GM21619 (cell line): Measurements from ENCODE around the gene SIPA1L3.

Source experiments
- ATAC-seq: cut with Tn5 transposase; IDR thresholded peaks from one replicate; pipeline ENCODE4 v1.9.1; 2021; ENCODE audit not compliant: unreplicated experiment

Gene SIPA1L3

DNA sequence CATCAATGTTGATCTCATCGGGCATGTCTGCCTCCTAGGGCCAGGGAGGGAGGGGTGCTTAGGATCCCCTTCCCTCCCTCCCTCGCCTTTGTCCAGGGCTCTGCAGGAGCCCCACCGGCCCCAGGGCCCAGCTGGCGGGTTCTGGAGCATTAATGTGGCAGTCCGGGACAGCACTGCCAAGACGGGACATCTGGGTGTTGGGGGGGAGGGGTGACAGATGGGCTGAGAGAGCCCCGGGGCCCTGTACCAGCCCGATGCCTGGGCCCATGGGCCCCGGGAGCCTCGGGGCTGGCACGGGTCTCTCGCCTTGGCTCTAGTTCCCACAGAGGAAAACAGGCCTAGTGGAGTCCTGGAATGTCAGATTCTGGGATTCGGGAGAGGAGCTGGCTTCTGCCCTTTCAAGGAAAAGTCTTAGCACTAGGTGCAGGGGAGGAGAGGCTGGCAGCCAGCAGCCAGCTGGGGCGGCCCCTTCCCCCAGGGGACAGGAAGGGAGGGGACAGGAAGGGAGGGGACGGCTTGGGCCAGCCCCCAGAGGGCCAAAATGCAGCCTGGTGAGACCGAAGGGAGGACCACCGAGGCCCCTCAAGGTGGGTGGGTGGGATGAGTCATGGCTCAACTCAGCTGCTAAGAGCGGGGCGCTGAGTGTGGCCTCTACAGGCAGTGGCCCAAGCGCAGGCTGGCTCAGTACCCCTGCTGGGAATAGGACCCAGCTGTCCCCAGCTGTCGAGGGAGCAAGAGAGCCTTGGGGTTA, 346.1 kb downstream of the SIPA1L3 start:
- ATAC-seq = no peak

DNA sequence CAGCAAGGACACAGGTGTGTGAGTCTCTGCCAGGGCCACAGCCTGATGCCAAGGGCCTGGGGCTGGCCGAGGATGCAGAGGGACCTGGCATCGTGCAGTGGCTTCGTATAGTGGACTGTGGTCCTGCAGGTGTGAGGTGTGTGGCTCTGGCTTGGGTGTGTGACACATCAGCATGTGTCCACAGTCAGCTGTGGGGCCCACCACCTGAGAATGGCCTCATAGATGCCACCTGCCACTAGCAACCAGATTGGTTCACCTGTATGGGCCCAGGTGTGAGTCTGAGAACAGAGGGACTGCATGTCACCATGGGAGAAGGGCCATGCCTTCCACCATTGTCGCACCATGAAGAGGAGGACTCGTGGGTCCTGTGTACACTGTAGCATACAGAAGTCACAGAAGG, 346.8 kb downstream of the SIPA1L3 start:
- ATAC-seq = no peak

DNA sequence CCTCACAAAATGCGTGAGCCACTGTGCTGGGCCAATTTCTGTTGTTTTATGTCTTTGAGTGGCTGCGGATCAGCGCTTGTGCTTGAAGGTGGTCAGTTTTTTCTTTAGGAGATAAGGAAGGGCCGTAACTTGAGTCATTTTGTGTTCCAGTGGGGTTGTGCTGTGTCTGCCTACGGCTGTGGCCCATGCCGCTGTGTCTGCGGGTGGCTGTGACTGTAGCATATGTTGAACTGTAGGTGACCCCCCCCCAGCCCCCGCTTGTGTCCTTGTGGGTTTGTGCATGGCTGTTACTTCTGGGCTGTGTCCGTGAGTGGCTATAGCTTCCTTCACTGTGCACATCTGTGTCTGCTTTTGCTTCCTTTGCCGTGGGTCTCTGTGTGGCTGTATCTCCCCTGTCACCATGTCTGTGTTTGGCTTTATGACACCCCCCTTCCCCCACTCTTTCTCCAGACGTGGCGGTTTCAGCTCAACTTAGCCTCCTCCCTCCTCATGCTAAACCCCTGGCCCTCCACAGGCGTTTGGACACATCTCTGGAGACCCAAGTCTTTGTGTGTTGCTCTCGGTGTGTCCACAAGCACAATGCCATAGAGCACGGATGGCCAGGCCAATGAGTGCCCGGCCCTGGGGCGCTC, 348.5 kb downstream of the SIPA1L3 start:
- ATAC-seq = no peak
